ENCODE results near the gene COBL. TPM values are rescaled to one million over a fixed set of nuclear protein-coding genes. Genes with fewer than 3 reads are reported as not detected.

COBL gene
- polyA plus RNA-seq, 3 donors: 17.9 to 26.5 (median 20.6) TPM

DNA sequence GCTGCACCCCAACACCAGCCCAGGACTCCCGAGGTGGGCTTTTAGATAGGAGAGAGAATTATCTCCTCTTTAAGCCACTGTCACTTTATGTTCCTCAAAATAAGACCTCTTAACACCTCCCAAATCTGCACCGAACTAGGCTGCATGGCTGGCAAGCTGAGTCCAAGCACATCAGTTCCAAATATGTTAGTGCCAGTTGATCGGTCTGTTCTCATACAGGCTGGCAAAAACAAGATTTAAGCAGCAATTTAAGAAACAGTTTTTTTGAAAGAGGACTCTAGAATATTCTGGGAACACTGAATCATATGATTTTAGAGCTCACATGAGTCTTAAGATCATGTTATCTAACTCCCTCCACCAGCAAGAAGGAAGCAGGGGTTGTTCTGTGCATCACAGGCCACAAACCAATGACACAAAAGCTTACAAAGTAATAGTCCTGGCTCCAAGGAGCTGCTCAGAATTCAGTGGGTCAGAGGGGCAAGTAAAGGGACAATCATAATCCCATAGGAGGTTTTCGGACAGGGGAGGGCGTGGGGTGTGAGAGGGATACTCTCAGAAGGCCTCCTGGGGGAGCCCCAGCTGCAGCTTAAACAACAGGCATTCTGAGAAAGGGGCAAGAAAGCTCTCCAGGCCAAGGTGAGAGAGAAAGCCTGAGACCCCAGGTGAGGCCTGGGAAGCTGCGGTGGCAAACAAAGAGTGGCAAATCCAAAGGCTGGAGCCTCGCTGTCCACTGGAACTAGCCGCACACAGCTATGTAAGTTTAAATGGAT is 7.1 kb downstream of the COBL start:
- no peak for DNase-seq

DNA sequence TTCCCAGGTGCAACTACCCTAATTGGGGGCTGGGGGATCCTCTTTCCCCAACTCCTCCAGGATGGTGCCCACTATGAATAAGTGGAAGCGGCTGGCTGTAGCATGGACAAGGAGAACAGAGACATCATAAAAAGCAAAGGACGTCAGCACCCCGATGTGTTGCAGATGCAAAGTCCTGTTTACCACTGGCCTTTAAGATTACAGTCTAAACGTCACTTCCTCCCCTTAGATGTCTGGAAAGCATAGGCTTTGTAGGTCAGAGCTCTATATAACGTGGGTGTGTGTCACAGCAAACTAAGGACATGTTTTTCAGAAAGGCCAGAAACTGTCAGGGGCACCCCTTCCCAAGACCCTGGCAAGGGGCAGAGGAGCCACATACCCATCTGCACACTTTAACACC is 7.9 kb downstream of the COBL start:
- no peak for DNase-seq

GRCh38 chr7:51308265-51308664 is 8.3 kb downstream of the COBL start:
- DNase-seq: no peak

DNA sequence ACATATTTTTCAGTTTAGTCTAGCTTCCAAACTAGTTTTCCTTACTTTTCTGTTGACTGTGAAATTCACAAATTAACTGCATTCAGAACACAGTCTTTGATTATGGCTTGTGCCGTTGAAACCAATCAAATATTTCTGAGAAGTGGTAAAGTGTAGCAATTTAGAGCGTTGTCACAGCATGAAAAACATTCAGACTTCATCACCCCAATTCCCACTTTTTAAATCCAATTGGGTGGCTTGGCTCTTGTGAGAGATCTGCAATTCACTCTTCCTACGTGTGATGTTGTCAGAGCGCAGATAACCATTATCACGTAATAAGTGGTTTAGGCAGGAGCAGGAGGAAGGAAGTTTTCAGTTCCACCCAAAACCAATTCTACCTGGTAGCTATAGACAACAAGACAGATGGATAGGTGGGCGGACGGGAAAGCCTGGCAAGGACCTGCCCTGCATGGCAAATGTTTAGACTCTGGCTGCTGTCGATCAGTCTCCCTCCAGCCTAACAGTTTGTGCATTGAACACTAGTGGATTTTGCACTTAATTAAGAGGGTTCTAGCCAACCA is 8.9 kb downstream of the COBL start:
- DNase-seq: no peak

- DNase-seq: no peak
These were observed 9.8 kb downstream of the COBL start for GRCh38 chr7:51306761-51307160.

GRCh38 chr7:51304729-51305128 is 11.9 kb downstream of the COBL start:
- DNase-seq: no peak

DNA sequence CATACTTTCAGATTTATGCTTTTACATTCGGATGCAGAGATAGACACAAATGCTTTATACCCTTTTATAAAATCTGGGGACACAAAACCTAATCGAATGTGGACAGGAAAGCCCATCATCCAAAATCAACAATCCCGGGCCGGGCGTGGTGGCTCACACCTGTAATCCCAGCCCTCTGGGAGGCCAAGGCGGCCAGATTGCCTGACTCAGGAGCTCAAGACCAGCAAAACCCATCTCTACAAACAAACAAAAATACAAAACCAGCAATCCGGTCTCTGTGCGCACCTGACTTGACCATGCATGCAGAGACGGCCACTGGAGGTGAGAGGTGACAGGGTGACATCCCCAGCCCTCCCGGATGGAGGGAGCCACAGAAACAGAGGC is 13.5 kb downstream of the COBL start:
- no peak for DNase-seq

DNA sequence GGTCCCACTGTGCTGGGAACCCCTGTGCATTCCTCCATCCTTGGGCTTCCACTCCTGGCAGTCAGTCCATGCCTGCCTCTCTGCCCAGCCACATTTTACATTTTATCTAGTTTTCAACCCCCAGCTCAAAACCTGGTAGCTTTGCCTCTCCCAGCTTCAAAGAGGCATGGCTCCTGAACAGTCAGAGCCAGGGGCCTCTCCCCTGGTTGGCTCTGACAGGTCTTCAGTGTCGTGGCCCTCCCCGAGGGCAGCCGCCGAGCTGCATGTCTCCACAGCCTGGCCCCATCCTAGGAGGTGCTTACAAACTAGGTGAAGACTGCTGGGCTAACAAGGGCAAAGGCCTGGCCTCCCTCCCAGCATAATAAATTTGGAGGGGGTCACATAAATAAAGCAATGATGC is 14.8 kb downstream of the COBL start:
- no peak for DNase-seq

- DNase-seq: no peak
These were observed 15.6 kb downstream of the COBL start for GRCh38 chr7:51300762-51301674.

DNA sequence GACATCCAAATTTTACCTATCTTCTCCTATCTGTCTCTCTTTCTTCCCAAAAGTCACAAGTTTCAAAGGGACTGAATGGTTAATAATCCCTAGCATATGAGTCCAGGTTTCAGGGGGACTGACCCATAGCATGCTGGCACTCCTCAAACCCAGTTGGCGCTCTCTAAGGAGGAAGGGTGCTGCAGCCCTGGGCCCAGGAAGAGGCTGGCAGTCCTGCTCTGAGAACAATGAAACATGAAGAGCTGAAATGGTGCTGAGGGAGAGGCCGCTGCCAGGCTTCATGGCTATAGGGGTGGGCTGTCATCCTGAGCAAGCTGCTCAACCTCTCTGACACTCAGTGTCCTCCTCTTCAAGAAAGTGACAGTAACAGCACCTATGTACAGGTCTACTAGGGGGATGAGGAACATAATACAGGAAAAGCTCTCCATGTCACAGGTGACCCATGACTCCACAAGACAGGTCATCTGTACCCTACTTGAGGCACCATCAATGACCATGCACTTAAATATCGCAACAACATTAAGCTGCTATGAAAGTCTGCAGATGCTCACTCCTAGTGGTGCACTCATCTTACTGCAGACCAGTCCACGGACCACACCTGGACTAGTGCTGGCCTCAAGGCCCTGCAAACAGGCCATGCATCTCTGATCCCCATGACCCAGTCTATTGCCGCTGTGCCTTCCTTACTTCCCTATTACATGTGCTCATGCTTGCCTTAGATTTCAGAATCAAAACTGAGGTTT is 17.0 kb downstream of the COBL start:
- DNase-seq: no peak

DNA sequence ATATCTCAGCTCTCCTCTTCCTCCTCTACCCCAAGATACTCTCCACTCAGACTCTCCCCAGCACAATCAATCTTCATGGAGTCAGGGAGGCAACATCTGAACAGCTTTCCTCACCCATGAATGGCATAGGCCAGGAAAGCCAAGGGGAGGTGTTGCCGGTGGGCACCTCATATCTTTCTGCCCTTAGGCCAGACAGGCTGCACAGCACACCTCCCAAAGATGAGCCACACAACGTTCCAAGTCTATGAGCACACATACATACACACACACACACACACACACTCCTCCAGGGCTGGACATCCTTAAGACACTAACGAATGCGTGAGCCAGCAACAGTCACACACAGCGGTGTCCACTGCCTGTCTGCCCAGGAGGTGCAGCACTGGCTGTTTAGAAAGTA is 17.7 kb downstream of the COBL start:
- DNase-seq: no peak

GRCh38 chr7:51297986-51298385 is 18.6 kb downstream of the COBL start:
- no peak for DNase-seq

DNA sequence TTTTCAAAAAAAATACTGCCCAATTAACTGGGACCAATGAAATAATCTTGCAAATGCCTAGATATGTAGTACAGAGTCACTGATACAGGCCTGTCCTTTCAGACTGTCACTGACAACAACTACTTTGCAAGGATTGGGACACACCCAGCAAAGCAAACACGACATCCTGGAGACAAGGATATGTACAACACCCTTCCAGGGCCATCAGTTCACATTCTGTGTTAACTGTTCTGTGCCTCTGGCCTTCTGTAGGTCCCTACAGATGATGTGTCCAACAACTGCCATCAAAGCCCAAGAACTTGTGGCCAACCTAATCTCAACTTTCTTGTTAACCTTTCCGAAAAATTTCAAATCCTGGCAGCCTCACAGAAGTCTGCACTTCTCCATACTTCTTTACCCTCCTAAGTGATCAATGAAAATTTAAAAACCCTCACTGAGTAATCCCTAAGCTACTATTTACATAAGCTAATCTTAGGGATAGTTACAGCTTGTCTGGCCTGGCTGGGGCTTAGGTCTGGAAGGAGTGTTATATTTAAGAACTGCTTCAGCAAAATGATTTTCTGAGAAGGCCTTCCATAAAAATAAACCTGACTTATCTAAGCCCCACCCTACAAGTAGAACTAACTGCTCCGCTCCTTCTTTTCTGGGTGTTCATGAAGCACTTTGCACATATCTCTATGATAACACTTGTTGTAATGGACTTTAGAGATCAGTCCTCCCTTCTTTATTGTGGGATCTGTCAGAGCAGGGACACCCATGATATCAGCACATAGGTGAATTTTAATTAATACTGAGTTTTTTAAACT is 21.0 kb downstream of the COBL start:
- DNase-seq: no peak

DNA sequence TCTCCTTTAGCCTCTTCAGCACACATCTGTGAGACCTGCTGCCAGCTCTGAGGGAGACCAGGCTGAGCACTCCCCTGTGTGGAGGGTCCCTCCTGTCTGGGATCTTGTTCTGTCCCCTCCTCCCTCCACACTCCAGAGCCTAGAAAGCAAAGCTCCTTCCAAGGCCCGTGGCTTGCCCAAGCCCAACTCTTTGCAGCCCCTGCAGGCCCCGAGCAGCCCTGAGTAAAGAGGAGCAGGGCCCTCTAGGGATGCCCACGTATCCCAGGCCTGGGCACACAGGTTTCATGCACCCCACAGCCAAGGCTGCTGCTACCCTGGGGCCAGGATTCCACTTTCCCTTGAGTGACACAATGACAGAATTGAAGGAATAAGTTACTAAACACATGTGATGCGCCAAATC is 24.0 kb downstream of the COBL start:
- DNase-seq: no peak

DNA sequence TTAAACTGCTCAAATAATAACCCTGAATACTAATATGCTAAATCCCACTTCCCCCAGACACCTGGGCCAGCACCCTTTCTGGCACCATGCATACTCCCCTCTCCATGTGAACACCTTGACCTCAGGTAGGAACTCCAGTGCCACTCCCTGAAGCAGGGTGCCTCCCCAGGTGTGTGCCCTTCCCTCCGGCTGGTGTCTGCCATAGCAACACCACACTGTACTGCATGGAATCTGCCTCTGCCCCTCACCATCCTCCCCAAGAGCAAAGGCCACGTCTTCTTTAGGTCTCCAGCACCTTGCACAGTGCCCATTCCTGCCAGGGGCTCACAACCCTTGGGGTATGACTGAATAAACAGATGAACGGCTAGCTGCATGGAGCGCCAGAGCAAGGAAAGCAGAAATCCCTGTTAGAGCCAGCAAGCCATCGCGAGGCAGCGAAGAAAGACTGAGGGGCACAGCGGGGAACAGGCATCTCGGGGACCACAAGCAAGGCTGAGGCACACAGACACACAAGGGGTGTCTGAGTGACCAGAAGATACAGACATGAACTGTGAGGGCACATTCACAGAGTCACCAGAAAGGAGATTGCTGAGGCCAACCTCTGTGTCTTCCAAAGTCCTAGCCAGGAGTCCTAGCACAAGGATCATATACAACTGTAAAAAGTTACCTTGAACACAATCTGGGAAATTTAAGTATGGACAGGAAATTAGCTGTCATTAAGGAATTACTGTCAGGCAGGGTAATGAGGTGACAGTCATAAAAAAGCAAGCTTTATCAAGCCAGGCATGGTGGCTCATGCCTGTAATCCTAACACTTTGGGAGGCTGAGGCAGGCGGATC is 25.7 kb downstream of the COBL start:
- no peak for DNase-seq

GRCh38 chr7:51290304-51290637 is 26.3 kb downstream of the COBL start:
- no peak for DNase-seq

DNA sequence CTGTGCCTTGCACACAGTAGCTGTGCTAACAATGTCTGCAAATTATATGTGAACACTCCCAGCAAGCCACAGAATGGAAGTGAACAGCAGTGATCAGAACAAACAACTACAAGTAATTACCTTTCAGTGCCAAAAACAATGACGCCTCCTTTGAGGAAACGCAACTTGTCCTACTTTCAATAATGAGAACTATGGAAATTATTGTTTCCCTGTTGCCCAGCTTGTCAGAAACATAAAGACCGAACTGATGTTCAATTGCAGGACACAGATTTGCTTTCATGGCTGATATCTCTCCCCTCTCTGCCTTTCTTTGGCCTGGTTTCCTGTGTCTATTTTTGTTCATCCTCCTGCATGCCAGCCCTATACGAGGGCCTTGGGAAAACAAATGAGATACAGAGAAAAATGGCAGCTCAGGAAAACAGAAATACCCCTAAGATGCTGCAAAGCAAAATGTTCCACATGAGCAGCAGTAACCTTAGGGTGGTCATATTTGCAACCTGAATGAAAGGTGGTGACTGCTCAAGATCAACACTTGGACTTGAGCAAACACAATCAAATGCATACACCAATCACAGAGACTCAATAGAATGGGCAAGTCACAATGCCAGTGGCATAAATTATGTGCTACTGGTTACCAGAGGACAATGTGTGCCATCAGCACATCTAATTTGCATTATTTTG is 26.8 kb downstream of the COBL start:
- no peak for DNase-seq

DNA sequence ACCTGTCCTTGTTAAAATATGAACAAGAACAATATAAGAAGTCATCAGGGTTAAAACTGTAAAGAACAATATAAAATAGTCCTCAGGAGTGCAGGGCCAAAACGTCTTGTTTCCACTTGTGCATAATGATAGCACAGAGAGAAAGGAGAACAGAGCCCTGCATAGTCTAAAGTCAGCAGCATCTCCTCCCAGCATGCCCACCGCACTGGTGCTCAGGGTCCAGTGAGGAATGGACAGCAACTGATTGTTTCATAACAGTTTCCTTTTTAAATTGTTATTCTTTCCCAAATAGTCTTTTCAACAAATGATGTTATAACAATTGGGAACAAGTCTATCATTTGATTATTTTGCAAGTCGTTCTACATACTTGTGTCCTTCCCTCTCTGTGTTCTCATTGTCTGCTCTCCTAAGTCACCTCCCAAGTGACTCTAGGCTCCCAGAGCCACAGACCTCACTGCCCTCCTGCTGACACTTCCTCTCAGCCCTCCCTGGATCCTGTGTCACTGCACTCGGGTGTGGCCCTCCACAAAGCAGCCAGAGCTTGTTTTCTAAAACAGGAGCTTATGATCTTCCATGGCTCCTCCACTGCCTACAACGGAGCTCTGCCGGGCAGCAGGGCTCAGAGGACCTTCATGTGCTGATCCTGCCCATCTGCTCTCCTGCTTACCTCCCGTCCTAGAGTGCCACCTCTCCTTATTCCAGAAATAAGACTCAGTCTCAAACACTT is 27.6 kb downstream of the COBL start:
- no peak for DNase-seq

GRCh38 chr7:51286401-51286800 is 30.2 kb downstream of the COBL start:
- no peak for DNase-seq
